GM21423 (cell line): ENCODE results near the gene SEMG1.

Source experiments
- ATAC-seq: cut with Tn5 transposase; IDR thresholded peaks from one replicate; pipeline ENCODE4 v1.9.1; 2021; ENCODE audit warnings: mild to moderate bottlenecking, moderate library complexity; ENCODE audit not compliant: unreplicated experiment

Gene SEMG1, protein sequence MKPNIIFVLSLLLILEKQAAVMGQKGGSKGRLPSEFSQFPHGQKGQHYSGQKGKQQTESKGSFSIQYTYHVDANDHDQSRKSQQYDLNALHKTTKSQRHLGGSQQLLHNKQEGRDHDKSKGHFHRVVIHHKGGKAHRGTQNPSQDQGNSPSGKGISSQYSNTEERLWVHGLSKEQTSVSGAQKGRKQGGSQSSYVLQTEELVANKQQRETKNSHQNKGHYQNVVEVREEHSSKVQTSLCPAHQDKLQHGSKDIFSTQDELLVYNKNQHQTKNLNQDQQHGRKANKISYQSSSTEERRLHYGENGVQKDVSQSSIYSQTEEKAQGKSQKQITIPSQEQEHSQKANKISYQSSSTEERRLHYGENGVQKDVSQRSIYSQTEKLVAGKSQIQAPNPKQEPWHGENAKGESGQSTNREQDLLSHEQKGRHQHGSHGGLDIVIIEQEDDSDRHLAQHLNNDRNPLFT

DNA sequence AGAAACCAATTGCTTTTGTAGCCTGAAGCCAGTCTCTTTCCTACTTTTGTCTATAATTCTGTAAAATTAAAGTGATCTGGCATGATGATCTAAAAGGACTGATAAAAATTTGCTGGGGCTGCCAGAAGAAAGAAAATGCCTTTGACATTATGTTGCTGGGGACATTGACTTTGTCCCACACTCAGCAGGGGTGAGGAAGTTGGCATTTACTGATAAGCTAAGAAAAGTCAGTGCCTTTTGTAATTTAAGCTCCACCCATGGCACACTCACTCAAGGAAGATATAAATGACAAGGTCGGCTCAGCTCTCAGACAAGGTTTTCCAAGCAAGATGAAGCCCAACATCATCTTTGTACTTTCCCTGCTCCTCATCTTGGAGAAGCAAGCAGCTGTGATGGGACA, at the start of gene SEMG1:
Gene SEMG1 (plus strand): TSS at position 309 of the 400 bp plus-strand sequence. CDS start 21 bp downstream, at position 330.
- no peak for ATAC-seq

DNA sequence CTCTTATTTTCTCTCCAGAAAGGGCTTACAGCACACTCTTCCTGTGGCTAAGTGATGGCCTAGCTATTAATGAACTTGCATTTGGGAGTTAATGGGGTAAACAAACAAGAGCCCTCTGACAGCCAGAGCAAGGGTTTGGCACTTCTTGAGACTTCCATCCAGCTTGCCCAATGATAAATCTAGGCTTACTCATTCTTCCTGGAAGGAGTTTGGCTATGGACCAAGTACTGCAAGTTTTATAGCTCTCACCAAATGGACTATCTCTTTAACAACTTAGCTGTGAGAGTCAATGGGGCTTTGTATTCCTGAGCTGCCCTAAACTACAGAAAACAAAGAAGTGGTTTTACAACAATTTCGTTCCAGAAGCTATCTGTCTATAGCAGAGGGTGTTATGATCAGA, 48.9 kb upstream of the SEMG1 start:
- no peak for ATAC-seq

DNA sequence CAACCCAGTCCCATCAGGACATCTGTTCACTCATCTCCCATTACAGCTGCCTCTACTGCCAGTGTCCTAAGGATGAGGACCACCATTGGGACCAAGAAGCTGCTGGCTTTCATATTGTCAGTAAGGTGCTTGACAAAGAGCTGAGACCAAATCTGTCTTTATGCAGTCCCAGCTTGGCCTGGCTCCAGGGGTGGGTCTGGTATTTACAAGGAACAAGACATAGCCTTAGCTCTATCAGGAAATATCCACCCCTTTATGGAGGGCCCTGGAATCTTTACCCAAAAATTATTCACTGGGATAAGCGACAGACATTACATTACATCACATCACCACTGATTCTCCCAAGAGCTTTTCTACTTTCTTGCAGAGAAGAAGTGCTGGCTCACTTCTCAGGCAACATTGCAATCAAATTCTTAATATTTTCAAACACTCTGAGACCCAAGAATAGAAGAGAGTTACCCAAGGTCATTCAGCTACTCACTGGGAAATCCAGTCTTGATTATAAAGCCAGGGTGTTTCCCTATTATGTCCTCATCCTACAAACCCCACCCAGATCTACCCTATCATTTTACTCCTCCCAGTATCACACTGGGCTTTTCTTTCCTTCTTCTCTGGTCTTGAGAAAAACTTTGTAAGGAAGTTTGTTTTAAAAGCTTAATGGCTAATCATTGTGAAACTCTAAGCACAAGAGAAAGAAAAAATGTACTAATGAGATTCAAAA, 43.6 kb upstream of the SEMG1 start:
- ATAC-seq: no peak

DNA sequence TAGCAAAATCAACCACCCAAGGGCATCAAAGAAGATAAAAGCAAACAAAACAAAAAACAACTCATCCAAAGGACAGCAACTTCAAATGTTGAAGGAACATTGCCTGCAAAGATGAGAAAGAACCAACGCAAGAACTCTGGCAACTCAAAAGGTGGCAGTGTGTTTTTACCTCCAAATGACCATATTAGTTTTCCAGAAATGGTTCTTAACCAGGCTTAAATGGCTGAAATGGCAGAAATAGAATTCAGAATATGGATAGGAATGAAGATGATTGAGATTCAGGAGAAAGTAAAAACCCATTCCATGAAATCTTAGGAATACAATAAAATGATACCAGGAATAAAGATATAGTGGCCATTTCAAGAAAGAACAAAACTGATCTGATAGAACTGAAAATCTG, 41.9 kb upstream of the SEMG1 start:
- no peak for ATAC-seq

DNA sequence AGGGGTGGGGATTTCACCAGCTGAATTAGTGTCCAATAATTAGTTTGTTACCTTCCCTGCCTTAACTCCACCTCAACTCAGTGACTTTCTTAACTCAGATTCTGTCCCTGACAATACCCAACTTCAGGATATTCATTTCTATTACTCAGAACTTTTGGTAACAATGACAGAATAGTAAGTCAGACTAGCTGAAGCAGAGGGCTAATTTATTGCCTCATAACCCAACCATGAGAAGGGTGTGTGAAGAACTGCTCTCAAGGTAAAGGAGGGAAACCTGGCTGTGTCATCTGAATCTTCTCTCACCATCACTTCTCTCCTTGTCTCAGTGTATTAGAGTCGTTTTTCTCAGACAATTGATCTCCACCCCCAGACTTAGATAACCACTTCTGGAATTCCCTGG, 33.3 kb upstream of the SEMG1 start:
- ATAC-seq: no peak

DNA sequence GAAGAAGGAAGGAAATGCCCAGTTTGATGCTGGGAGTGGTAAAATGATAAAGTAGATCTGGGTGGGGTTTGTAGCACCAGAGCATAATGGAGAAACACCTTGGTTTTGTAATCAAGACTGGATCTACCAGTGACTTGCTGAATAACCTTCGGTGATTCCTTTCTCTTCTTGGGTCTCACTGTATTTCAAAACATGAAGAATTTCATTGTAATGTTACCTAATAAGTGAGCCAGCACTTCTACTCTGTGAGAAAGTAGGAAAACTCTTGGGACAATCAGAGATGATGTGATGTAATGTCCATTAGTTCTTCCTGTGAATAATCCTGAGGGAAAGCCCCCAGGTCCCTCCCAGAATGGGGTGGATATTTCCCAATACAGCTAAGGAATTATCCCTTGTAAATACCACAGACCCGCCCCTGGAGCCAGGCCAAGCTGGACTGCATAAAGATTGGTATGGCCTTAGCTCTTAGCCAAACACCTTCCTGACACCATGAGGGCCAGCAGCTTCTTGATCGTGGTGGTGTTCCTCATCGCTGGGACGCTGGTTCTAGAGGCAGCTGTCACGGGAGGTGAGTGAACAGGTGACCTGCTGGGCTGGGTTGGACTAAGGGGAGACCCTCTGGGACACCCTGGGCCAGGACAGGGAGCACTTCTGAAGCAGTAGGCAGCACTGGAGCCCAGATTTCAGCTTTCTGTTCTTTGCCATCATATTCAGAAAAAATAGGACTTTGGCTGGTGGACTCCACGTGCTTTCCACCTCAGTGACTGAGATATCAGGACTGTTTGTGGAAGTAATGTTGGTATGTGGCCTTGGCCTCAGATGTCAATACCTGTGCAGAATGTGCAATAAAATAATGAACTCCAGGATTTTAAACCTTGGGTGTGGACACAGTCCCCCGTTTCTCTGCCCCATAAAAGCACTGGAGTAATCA, 32.1 kb upstream of the SEMG1 start, which contains the start of gene PI3:
Gene PI3 (plus strand): TSS at position 469 of the 931 bp plus-strand sequence. CDS start 21 bp downstream, at position 490.
- no peak for ATAC-seq

DNA sequence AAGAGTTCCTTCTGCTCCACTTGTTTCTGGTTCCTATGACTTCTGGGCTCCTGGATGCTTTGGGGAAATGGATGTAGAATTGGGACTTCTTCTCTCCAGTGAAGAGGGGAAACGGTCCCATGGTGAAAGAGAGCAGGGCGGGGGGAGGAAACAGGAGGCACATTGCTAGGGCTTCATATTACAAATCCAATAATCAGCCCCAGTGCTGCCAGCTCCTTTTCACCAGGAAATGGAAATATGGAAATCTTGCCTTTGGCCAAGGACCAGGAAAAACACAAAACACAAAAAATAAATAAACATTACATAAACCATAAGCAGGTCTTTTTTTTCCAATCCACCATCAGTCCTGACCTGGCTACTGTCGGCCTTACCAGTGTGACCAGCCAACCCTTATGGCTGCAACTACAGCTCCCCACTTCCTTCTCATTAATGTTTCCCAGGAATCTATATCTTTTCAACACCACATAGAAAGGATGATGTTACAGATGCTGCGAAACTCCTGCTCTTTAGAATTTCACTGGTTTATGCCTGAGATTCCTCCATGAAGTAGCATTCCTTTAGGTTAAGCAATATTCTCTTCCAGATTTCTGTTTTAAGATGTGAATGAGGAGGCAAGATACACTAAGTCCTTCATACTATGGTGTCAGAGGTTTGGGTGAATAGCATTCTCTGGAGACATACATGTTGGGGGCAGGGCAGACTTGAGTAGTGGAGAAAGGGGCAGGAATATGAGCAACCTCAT, 30.1 kb upstream of the SEMG1 start:
- no peak for ATAC-seq

DNA sequence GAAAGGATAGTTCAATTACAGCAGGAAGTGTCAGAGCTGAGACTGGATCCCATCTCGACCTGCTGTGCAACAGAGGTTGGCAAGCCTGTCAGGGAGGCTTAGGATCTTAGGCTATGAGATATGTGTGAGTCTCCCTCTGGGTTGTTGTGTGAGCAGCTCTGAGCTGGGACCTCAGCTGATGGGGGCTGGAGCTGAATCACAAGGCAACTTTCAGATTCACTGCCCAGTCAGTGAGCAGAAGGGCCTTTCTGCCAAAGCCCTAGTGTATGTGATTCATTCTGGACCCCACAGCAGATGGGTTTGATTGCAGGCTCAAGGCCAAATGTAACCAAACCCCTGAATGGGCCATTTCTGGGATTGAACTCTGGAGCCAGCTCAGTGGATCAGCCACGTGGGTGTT, 27.7 kb upstream of the SEMG1 start:
- ATAC-seq: no peak

DNA sequence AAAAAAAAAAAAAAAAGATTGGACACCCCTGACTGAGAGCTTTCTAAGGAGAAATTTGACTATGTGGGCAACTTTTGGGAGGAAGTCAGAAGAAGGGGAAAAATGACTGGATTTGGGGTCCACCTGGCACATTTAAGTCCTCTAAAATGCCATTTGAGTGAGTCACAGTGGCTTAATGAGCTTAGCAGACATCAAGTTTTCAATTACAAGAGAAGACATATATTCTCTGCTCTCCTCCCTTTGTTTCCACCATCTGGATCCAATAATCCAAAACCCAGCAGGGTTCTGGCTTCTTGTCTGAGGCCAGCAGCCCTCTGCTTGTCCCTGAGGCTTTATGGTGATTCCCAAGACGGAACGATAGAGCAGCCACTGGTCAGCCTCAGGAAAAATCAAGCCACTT, 25.2 kb upstream of the SEMG1 start:
- no peak for ATAC-seq

DNA sequence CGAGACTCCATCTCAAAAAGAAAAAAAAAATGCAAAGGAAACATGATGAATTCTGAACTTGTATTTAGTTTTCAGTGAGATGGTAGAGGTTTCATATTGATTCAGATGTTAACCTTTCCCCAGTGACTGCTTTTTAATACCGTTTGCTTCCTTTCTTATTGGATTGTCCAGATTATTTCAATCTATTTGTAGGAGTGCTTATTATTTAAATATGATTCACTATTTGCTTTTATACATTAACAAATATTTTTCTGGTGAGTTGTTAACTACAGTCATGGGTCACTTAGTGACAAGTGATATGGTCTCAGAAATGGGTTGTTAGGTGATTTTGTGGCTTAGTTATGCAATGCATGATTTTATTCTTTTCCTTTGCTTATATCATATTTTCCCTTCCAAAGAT, 23.7 kb upstream of the SEMG1 start:
- no peak for ATAC-seq

DNA sequence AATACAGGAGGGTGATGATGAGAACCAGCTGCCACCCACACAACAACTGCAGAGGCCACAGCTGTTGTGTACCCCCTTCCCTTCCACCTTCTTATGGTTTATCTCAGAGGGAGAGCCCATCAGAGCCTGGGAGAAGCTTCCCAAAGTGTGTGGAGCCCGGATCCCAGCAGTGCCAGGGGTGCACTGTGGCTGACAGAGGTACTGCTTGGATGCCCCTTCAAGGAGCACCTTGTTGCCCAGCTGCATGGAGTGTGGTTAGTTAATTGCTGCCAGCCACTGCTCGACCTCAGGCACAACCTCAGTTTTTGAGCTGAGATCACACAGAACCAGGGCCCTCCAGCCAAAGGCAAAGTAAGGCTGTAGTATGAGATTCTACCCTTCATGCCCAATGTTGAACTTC, 19.1 kb upstream of the SEMG1 start:
- ATAC-seq: no peak

DNA sequence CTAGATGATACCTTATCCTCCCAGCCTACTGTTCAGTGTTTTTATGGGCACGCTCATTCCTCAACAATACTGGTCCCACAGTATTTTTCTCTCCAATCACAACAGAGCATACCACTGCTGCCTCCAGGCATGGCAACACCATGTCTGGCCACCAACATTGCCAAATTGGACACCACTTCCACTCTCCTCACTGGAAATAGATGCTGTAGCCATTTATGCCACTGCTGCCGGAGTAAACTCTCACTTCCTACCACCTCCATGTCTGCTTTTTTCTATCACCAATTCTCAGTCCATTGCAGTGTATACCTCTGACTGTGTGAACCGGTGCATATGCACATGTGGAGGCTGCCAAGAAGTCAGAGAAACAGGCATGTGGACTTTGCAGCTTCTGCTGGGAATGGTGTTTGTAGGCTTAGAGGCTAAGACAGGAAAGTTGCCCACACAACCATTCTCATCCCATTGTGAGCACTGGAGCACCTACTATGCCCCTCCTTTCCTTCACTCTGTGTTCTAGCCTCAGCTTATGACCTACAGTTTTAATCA, 17.7 kb upstream of the SEMG1 start:
- no peak for ATAC-seq

DNA sequence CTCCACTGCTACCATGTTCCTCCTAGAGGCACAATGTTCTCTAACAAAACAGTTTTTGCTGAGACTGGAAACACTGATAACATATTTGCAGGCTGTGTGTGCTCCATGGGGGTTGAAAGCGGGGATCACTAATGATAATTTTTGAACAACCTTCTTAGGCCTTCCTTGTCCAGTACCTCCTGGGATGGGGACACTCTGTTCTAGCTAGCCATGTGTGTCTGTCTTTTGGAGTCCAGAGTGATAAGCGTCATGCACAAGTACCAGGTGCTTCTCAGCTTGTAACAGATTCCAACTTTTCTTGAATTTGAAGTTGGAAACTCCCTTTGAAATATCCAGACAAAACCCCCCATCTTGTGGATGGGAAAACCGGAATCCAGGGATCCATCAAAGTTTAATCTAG, 17.0 kb upstream of the SEMG1 start:
- ATAC-seq: no peak

DNA sequence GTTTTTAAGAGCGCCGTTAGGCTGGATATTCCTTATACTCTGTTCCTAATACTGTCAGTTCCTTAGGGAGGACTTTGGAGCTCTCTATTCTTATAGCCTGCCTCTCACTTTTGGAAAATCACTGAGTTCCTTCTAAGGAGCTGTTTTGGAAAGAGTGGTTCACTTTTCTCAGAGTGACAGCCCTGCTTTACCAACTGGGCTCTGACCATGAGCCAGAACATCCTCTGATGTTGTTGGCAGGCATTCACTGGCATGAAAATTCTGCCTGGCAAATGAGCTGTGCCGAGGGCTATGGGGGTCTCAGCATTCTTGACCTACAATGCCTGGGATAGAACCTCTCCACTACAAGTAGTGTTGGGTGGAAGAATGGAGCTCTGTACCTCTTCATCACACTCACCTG, 14.9 kb upstream of the SEMG1 start:
- no peak for ATAC-seq

DNA sequence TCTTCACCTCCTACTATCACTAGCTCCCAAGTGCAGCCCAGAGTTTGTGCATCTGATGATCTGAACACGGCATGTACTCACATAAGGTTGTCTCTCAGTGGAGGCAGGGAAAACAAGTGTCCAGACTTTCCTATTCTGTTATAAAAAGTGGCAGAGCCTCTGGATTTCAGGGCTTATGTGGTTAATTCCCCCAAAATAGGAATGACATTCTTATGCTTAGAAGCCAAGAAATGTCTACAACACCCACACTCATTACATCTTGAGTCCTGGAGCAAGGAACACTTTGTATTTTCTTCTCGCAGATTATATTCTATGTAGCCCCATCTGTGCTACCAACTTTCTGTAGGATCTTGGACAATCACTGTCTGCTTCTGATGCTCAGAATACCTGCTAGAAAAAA, 13.5 kb upstream of the SEMG1 start:
- no peak for ATAC-seq

DNA sequence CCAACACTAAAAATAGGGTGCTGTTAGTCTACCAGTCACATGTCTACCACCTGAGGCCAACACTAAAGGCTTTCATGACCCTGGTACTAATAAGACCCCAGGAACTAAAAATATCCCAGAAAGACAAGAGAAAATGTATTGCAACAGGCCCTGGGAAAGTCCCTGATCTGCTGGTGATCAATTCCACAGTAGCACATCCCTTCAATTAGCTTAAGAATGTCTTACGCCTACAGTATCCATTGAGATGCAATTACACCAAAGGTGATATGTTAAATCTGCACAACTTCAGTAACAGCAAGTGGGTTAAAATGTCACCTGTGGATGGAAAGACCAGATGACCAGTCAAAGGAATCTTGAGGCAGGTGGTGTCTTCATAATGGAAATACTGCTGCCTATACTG, 3.1 kb downstream of the SEMG1 start:
- no peak for ATAC-seq

DNA sequence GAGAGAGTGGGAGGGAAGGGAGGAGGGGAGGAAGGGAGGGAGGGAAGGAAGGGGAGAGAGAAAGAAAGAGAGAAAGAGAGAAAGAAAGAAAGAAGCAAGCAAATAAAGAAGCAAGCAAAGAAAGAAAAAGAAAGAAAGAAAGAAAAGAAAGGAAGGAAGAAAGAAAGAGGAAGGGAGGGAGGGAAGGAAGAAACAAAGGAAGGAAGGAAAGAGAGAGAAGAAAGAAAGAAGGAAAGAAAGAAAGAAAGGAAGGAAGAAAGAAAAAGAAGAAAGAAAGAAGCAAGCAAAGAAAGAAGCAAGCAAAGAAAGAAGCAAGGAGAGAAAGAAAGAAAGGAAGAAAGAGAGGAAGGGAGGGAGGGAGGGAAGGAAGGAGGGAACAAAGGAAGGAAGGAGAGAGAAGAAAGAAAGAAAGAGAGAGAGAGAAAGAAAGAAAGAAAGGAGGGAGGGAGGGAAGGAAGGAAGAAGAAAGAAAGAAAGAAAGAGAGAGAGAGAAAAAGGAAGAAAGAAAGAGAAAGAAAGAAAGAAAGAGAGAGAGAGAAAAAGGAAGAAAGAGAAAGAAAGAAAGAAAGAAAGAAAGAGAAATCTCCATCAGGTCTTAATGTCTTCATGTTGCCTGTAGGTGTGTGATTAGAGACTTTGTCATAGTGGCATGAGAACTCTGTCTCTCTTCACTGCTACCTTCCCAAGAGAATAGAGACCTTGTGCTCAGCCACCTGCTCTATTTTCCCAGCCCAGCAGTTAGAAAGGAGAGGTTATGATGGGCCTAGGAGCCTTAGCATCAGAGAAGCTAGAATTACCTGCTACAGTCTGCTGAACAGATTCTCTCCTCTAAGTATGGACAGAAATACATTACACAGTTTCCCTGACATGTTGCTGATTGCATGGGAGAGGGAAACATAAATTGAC, 5.0 kb downstream of the SEMG1 start:
- no peak for ATAC-seq

DNA sequence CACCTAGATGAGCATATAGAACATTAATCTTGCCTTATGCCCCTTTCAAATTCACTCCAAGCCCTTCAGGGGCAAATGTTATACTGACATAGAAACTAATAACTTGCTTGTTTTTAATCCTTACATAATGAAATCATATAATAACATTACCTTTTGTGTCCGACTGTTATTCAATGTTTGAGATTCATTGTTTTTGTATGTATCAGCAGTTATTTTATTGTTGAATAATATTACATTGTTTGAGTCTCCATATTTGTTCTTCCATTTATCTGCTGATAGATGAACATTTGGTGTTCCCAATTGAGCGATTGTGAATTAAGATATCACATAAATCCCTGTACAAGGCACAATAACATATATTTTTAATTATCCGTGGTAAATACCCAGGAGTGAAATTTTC, 6.0 kb downstream of the SEMG1 start:
- ATAC-seq: no peak

DNA sequence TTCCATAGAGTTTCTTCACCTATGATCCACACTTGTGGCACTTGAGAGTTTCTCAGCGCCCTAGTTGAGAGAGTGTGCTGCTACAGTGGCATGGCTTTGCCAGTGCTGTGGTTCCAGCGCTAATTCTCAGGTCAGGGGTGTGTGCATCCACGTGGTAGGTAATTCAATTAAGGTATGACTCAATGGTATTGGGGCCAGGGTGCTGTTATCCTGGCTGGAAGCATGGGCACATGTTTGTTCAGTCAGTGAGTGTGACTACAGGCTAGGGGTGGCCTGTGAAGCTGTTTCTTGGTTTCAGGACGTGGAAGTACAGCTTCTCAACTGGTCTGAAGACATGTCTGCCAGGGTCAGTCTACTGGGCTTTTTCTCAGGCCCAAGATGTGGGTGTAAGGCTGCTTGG, 11.3 kb downstream of the SEMG1 start:
- no peak for ATAC-seq
